AG04450 (cell line): ENCODE data around the gene PWP1. TPM values are rescaled to one million over a fixed set of nuclear protein-coding genes. Genes with fewer than 3 reads are reported as not detected.

Experiments used
- CTCF ChIA-PET: fragments of 300-600, 350-600 bp; formaldehyde crosslinking; extraction: SDS; loops from one replicate; lab custom pipeline; 2022; ENCODE audit warnings: antibody characterized with exemption, inconsistent platforms; lab: Charles Lee
- POLR2A ChIA-PET: fragments of 350-600 bp; formaldehyde crosslinking; extraction: SDS; loops from one replicate; lab custom pipeline; 2021; ENCODE audit warnings: antibody characterized with exemption, inconsistent platforms; lab: Yijun Ruan, JAX
- DNase-seq: peaks from one replicate; pipeline ENCODE4 v3.0.0-alpha.2; 2011; ENCODE audit warnings: low read depth, low spot score
- H3K27ac ChIP-seq: one replicate; pipeline ENCODE4 v1.5.1; 2012; ENCODE audit warnings: low read depth, low read length, control low read depth
- H3K27me3 ChIP-seq: one replicate; pipeline ENCODE4 v1.6.0; 2012; ENCODE audit warnings: low read length; ENCODE audit not compliant: control insufficient read depth, insufficient read depth
- H3K4me3 ChIP-seq: 2 replicates; pipeline ENCODE4 v1.5.1; 2011; ENCODE audit warnings: mild to moderate bottlenecking, low read depth, low read length, control low read depth
- H3K9me3 ChIP-seq: 2 replicates; pipeline ENCODE4 v1.5.1; 2012; ENCODE audit warnings: low read length; ENCODE audit not compliant: control insufficient read depth, insufficient read depth
- polyA plus RNA-seq: library from polyadenylated mRNA; depleted of rRNA; stranded (reverse); fragments of >200 nt; gene quantifications from 2 replicates; pipeline ENCODE4 v1.2.3, GENCODE V29; 2011
- TF ChIP-seq, protein P1 (sequence below): IDR thresholded peaks from 2 replicates; pipeline ENCODE4 v1.5.1; 2011; ENCODE audit warnings: low read depth, low read length, control low read depth, inconsistent platforms

The PWP1 gene
- polyA plus RNA-seq, 1 experiment = 115 TPM

GRCh38 chr12:107666009-107666408 lies 19.6 kb upstream of the PWP1 start:
- no peaks in the 10 kb centered on the region for H3K9me3 ChIP-seq
- CTCF ChIA-PET = interaction anchor here (1.3 to 2.3 kb wide), 2 partner anchors 10 to 12 kb away, joined by 3 to 21 read pairs; no protein-coding TSS in a partner anchor
- H3K27me3 ChIP-seq = peaks cover 31% of the 10 kb centered on the region
- H3K27ac ChIP-seq = no peak overlapping the region
- TF ChIP-seq, protein P1, sequence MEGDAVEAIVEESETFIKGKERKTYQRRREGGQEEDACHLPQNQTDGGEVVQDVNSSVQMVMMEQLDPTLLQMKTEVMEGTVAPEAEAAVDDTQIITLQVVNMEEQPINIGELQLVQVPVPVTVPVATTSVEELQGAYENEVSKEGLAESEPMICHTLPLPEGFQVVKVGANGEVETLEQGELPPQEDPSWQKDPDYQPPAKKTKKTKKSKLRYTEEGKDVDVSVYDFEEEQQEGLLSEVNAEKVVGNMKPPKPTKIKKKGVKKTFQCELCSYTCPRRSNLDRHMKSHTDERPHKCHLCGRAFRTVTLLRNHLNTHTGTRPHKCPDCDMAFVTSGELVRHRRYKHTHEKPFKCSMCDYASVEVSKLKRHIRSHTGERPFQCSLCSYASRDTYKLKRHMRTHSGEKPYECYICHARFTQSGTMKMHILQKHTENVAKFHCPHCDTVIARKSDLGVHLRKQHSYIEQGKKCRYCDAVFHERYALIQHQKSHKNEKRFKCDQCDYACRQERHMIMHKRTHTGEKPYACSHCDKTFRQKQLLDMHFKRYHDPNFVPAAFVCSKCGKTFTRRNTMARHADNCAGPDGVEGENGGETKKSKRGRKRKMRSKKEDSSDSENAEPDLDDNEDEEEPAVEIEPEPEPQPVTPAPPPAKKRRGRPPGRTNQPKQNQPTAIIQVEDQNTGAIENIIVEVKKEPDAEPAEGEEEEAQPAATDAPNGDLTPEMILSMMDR = no peak
- no peak overlapping the region for H3K4me3 ChIP-seq
- POLR2A ChIA-PET = no interaction called here
- no peak for DNase-seq

DNA sequence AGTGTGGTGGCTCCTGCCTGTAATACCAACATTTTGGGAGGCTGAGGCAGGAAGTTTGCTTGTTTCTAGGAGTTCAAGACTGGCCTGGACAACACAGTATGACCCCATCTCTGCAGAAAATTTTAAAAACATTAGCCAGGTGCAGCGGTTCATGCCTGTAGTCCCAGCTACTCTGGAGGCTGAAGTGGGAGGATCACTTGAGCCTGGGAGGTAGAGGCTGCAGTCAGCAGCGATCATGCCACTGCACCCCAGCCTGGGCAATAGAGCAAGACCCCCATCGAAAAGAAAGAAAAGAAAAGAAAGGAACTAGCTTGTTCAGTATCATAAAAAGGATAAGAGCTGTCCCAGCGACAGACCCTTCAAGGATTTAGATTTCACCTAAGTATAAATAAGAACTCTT lies 18.1 kb upstream of the PWP1 start:
- ChIA-PET CTCF (interaction anchor here (1.2 to 1.4 kb wide), 2 partner anchors 9 to 218 kb away, joined by 4 to 12 read pairs; no protein-coding TSS in a partner anchor), POLR2A (no interaction called here)
- Histone ChIP-seq H3K27ac (no peak overlapping the region), H3K9me3 (no peaks in the 10 kb centered on the region), H3K27me3 (peaks cover 39% of the 10 kb centered on the region), H3K4me3 (no peak overlapping the region)
- DNase-seq = no peak
- TF ChIP-seq, protein P1 = no peak

- H3K4me3 ChIP-seq = no peak overlapping the region
- CTCF ChIA-PET = interaction anchor here (0.6 to 1.4 kb wide), 3 partner anchors 8 to 392 kb away, joined by 3 to 12 read pairs (median 4); no protein-coding TSS in a partner anchor
- POLR2A ChIA-PET = no interaction called here
- H3K27ac ChIP-seq = no peak overlapping the region
- H3K27me3 ChIP-seq = peaks cover 39% of the 10 kb centered on the region
- TF ChIP-seq, protein P1 = no peak
- DNase-seq = no peak
- no peaks in the 10 kb centered on the region for H3K9me3 ChIP-seq
Measured at GRCh38 chr12:107668320-107669098, 17.1 kb upstream of the PWP1 start.

GRCh38 chr12:107669946-107670345 lies 15.7 kb upstream of the PWP1 start:
- CTCF ChIA-PET = no interaction called here
- POLR2A ChIA-PET = no interaction called here
- Histone ChIP-seq H3K27ac (no peak overlapping the region), H3K4me3 (no peak overlapping the region), H3K27me3 (peaks cover 40% of the 10 kb centered on the region), H3K9me3 (no peaks in the 10 kb centered on the region)
- TF ChIP-seq, protein P1 = no peak
- DNase-seq = no peak

DNA sequence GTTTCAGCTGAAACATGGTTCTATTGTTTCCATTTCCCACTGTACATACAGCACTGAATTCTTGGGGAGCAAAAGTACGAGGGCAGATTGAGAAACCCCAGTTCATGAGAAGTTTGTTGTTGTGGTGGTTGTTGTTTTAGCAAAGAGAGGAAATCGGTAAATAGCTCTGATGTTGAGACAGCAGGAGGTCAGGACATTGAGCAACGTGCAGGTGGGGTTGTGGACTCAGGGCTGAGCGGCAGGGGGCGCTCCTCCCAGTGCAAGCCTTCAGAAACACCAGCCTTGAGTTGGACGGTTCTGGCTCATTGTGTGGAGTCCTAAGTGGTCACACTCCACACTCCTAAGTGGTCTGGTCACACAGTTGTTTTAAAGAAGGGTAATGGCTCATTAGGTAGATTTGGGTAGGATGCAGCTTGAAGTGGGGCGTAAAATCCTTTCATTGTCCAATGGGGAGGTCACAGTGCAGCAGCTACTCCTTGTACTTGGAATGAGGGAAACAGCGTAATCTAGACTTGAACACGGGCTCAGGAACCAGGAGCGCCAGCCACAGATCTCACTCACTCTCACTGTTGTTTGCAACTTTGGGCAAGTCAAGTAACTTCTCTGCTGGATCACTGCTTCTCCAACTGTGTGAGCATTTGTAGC lies 14.5 kb upstream of the PWP1 start:
- TF ChIP-seq, protein P1 = peak; percentile 53
- Histone ChIP-seq H3K9me3 (no peaks in the 10 kb centered on the region), H3K27me3 (peaks cover 40% of the 10 kb centered on the region), H3K27ac (no peak overlapping the region), H3K4me3 (no peak overlapping the region)
- ChIA-PET POLR2A (no interaction called here), CTCF (interaction anchor here (0.6 to 2.5 kb wide), 6 partner anchors 9 to 540 kb away, joined by 3 to 7 read pairs (median 4); no protein-coding TSS in a partner anchor)
- no peak for DNase-seq
